Smooth muscle cell (in vitro differentiated cells): ENCODE measurements around the gene ACVR1B. TPM values are rescaled to one million over a fixed set of nuclear protein-coding genes. Genes with fewer than 3 reads are reported as not detected.

ENCODE experiments used
- DNase-seq: peaks from one replicate; lab custom pipeline; 2025; ENCODE audit not compliant: unreplicated experiment; lab: John Stamatoyannopoulos, UW
- H2AFZ ChIP-seq: fragments of 200-600 bp; sonication (generic); 2 replicates; pipeline ENCODE4 v1.6.0; 2016; ENCODE audit warnings: antibody characterized with exemption, low read depth, mild to moderate bottlenecking
- H3F3A ChIP-seq: fragments of 200-600 bp; sonication (generic); 2 replicates; pipeline ENCODE4 v1.6.0; 2017; ENCODE audit warnings: antibody characterized with exemption, low read depth
- H3K27ac ChIP-seq: fragments of 200-600 bp; sonication (generic); 2 replicates; pipeline ENCODE4 v1.5.1; 2016; ENCODE audit warnings: low read depth, mild to moderate bottlenecking
- H3K27me3 ChIP-seq: fragments of 200-600 bp; sonication (generic); 2 replicates; pipeline ENCODE4 v1.6.1; 2016; ENCODE audit warnings: low read depth, mild to moderate bottlenecking
- H3K36me3 ChIP-seq: fragments of 200-600 bp; sonication (generic); 2 replicates; pipeline ENCODE4 v1.5.1; 2016; ENCODE audit warnings: low read depth
- H3K4me1 ChIP-seq: fragments of 200-600 bp; sonication (generic); 2 replicates; pipeline ENCODE4 v1.5.1; 2016; ENCODE audit warnings: low read depth
- H3K4me2 ChIP-seq: fragments of 200-600 bp; sonication (generic); 2 replicates; pipeline ENCODE4 v1.6.0; 2016; ENCODE audit warnings: mild to moderate bottlenecking
- H3K4me3 ChIP-seq: fragments of 200-600 bp; sonication (generic); 2 replicates; pipeline ENCODE4 v1.5.1; 2016; ENCODE audit warnings: mild to moderate bottlenecking
- H3K79me2 ChIP-seq: fragments of 200-600 bp; sonication (generic); 2 replicates; pipeline ENCODE4 v1.6.0; 2016; ENCODE audit warnings: low read depth, mild to moderate bottlenecking
- H3K9ac ChIP-seq: fragments of 200-600 bp; sonication (generic); 2 replicates; pipeline ENCODE4 v1.6.0; 2016; ENCODE audit warnings: low read depth
- H3K9me3 ChIP-seq: fragments of 200-600 bp; sonication (generic); replicated peaks from 2 replicates; pipeline ENCODE4 v1.5.1; 2016; ENCODE audit warnings: low read depth
- H4K20me1 ChIP-seq: fragments of 200-600 bp; sonication (generic); 2 replicates; pipeline ENCODE4 v1.6.0; 2016; ENCODE audit warnings: low read depth
- WGBS: methylation state at CpG from one replicate; pipeline ENCODE4 v1.1.7; 2016; ENCODE audit warnings: low lambda C conversion rate; 5-methylcytosine and 5-hydroxymethylcytosine counted together
- polyA plus RNA-seq: library from polyadenylated mRNA; unstranded; fragments of >200 nt; fragmentation: Nextera tagmentation; extraction: Ambion mirVana; gene quantifications from 2 replicates; pipeline ENCODE4 v1.2.1, GENCODE V29; 2016
- total RNA-seq: library from RNA; depleted of rRNA; stranded (reverse); fragments of >200 nt; gene quantifications from 2 replicates; pipeline ENCODE4 v1.2.3, GENCODE V29; 2014
- TF ChIP-seq, protein P1 (sequence below): fragments of 200-600 bp; sonication (generic); IDR thresholded peaks from 2 replicates; pipeline ENCODE4 v1.5.1; 2017; ENCODE audit warnings: borderline replicate concordance, mild to moderate bottlenecking, antibody characterized with exemption; ENCODE audit not compliant: insufficient read depth, poor library complexity, severe bottlenecking

ACVR1B gene
- total and polyA plus RNA-seq, 2 experiments from 2014 or later, result 1.9 to 4.0 TPM

DNA sequence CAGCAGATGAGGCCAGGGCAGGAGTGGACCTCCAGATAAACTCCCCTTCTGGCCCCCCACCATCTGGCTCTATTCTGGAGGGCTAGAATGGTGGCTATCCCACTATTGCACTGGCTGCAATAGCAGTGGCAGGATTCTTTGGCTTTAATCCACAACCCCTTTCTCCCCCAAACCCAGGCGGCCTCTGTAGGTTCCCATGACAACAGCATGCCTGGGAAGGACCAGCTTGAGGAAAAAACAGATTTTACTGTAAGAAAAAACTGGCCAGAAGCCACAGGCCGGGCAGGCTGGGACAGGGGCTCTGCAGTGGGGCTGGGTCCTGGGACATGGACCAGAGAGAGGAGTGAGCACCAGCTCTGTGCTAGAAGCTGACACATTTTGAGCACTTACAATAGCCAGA is 13.6 kb upstream of the ACVR1B start:
- H4K20me1 ChIP-seq, result no peaks in the 10 kb centered on the region
- H3F3A ChIP-seq, result peaks cover 2% of the 10 kb centered on the region
- H3K4me3 ChIP-seq, result no peak overlapping the region
- no peak overlapping the region for H3K9ac ChIP-seq
- H3K27ac ChIP-seq, result no peak overlapping the region
- H3K27me3 ChIP-seq, result no peaks in the 10 kb centered on the region
- no peak overlapping the region for H3K4me2 ChIP-seq
- DNase-seq, result no peak
- H3K4me1 ChIP-seq, result peaks cover 4% of the 10 kb centered on the region
- no peaks in the 10 kb centered on the region for H3K9me3 ChIP-seq
- no peak overlapping the region for H2AFZ ChIP-seq
- WGBS, result 62% methylated on average over 2 of the region's 2 CpGs
- TF ChIP-seq, protein P1, sequence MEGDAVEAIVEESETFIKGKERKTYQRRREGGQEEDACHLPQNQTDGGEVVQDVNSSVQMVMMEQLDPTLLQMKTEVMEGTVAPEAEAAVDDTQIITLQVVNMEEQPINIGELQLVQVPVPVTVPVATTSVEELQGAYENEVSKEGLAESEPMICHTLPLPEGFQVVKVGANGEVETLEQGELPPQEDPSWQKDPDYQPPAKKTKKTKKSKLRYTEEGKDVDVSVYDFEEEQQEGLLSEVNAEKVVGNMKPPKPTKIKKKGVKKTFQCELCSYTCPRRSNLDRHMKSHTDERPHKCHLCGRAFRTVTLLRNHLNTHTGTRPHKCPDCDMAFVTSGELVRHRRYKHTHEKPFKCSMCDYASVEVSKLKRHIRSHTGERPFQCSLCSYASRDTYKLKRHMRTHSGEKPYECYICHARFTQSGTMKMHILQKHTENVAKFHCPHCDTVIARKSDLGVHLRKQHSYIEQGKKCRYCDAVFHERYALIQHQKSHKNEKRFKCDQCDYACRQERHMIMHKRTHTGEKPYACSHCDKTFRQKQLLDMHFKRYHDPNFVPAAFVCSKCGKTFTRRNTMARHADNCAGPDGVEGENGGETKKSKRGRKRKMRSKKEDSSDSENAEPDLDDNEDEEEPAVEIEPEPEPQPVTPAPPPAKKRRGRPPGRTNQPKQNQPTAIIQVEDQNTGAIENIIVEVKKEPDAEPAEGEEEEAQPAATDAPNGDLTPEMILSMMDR, result no peak
- H3K79me2 ChIP-seq, result no peaks in the 10 kb centered on the region
- H3K36me3 ChIP-seq, result no peaks in the 10 kb centered on the region

DNA sequence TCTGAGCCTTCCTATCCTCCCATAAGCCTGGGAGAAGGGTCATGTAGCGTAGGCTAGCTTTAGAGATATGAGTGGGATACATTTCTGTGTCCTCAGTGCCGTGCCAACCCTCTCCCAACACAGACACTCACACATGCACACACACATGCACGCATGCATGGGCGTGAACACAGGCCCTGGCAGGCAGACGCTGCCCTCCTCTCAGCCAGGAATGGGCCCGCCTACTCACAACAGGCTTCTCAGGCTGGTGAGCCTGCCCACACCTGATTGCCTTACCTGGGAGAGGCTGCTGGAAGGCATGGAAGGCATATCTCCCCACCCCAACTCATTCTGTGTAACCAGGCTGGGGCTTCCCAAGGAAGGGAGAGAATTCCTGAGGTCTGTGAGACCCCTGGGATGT is 12.8 kb upstream of the ACVR1B start:
- no peak overlapping the region for H3K9ac ChIP-seq
- H3F3A ChIP-seq, result peaks cover 2% of the 10 kb centered on the region
- H2AFZ ChIP-seq, result no peak overlapping the region
- no peak overlapping the region for H3K4me3 ChIP-seq
- H3K9me3 ChIP-seq, result no peaks in the 10 kb centered on the region
- H3K4me1 ChIP-seq, result peaks cover 4% of the 10 kb centered on the region
- H3K79me2 ChIP-seq, result no peaks in the 10 kb centered on the region
- H3K36me3 ChIP-seq, result no peaks in the 10 kb centered on the region
- 86% methylated on average over 6 of the region's 6 CpGs for WGBS
- no peaks in the 10 kb centered on the region for H4K20me1 ChIP-seq
- H3K27ac ChIP-seq, result no peak overlapping the region
- no peak for DNase-seq
- H3K27me3 ChIP-seq, result no peaks in the 10 kb centered on the region
- H3K4me2 ChIP-seq, result no peak overlapping the region
- TF ChIP-seq, protein P1, result no peak

DNA sequence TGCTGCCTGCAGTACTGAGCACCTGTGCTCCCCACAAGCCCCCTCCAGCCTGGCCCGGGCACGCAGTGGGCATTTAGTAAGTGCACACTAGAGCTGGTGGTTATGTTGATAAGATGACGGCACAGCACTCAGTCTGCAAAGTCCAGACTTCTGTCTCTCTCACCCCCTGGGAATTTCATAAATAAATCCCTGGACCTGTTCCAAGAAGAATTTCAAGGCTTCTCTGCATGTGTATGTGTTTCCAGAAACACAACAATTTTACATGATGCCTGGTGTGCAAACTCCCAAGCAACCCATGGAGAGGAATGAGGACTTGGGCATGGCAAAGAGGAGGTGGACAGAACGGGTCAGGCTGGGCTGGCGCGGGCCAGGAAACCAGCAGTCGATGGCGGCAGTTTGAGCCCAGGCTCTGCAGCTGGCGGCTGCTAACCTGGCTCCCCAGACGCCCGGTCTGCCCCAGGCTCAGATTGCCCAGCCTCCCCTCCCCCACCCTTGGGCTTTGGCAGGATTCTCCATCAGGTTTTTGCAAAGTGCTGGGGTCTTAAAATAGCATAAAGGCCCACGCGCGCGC is 10.4 kb upstream of the ACVR1B start:
- peak overlapping the region; percentile 49 for H3K4me2 ChIP-seq
- H2AFZ ChIP-seq, result no peak overlapping the region
- no peaks in the 10 kb centered on the region for H4K20me1 ChIP-seq
- H3K36me3 ChIP-seq, result no peaks in the 10 kb centered on the region
- H3K9ac ChIP-seq, result no peak overlapping the region
- WGBS, result 62% methylated on average over 15 of the region's 15 CpGs
- TF ChIP-seq, protein P1, result no peak
- H3K4me1 ChIP-seq, result peaks cover 4% of the 10 kb centered on the region
- no peak for DNase-seq
- H3K27ac ChIP-seq, result no peak overlapping the region
- peaks cover 2% of the 10 kb centered on the region for H3F3A ChIP-seq
- H3K4me3 ChIP-seq, result no peak overlapping the region
- peaks cover 5% of the 10 kb centered on the region for H3K9me3 ChIP-seq
- no peaks in the 10 kb centered on the region for H3K79me2 ChIP-seq
- no peaks in the 10 kb centered on the region for H3K27me3 ChIP-seq

DNA sequence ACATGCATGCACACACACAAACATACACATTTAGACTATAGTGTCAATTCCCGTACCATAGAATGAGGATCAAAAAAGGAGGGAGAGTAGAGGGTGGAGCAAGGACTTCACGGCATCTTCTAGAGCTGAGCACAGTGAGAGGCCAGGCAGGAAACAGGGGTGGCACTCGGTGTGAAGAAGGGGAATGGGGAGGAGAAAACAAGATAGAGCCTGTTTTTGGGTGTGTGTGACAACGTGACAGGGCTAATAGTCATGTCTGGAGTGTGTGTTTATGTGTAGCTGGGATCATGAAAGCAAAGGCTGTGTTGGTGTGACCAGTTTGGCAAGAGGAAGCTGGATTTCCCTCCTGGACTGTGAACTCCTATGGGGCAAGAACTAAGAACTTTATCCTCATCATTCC is 9.9 kb upstream of the ACVR1B start:
- WGBS, result 52% methylated on average over 4 of the region's 4 CpGs

More for the DNA sequence above, 9.9 kb upstream of the ACVR1B start:
- Histone ChIP-seq H3K4me1 (peaks cover 4% of the 10 kb centered on the region), H3K79me2 (no peaks in the 10 kb centered on the region), H3F3A (peaks cover 2% of the 10 kb centered on the region), H3K4me2 (no peak overlapping the region), H2AFZ (no peak overlapping the region), H3K9ac (no peak overlapping the region), H3K36me3 (no peaks in the 10 kb centered on the region), H3K27ac (no peak overlapping the region), H3K4me3 (no peak overlapping the region), H4K20me1 (no peaks in the 10 kb centered on the region), H3K27me3 (no peaks in the 10 kb centered on the region), H3K9me3 (peaks cover 5% of the 10 kb centered on the region)
- no peak for DNase-seq
- TF ChIP-seq, protein P1, result no peak
